ENCODE results near the gene KRT8. TPM values are rescaled to one million over a fixed set of nuclear protein-coding genes. Genes with fewer than 3 reads are reported as not detected.

KRT8 gene
- polyA plus RNA-seq, 1 donor from 2014 or later: 0.46 TPM

DNA sequence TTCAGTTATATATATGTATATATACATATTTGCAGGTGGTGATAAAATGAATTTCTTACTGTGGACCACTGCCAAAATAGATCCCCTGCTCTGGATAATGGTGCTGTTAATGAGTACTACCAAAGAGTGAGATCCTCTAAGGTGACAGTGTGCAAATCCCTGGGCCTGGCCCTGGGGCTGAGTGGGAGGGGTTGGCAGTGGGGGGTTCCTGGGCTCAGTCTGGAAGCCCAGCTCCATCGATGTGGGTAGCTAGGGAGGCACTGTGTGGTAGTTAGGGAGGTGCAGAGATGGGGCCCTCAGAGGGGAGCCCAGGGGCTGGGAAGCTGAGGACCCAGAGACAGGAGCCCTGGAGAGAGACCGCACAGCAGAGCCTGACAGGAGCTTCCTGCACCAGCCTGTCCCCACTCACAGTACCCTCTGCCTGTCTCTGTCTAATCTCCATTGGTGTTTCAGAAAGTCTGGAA lies 9.1 kb downstream of the KRT8 start:
- H3F3A ChIP-seq (ENCODE audit: insufficient read depth, low read length, poor library complexity, severe bottlenecking): no peaks in the 10 kb centered on the region
- H3K27ac ChIP-seq (ENCODE audit: low read length): no peak overlapping the region
- no peaks in the 10 kb centered on the region for H3K79me2 ChIP-seq (replicated peaks; ENCODE audit: insufficient read depth, low read length)
- H3K36me3 ChIP-seq (ENCODE audit: insufficient read depth, low read length): no peaks in the 10 kb centered on the region
- no peaks in the 10 kb centered on the region for H3K9me2 ChIP-seq (ENCODE audit: insufficient read depth, low read length)
- H3K9ac ChIP-seq (ENCODE audit: low read length): no peak overlapping the region
- H3K4me3 ChIP-seq (ENCODE audit: low read length): no peak overlapping the region
- no peaks in the 10 kb centered on the region for H3K9me3 ChIP-seq (ENCODE audit: low read length)
- H4K20me1 ChIP-seq (ENCODE audit: insufficient read depth): no peaks in the 10 kb centered on the region
- H3K4me2 ChIP-seq (ENCODE audit: low read length): no peak overlapping the region
- no peak overlapping the region for H2AFZ ChIP-seq (ENCODE audit: low read depth, low read length)
- TF ChIP-seq EP300 (conservative IDR thresholded peaks at IDR 0.05; ENCODE audit: poor library complexity, severe bottlenecking) (no peak), POLR2AphosphoS5 (IDR thresholded peaks at IDR 0.05) (no peak)
- no peaks in the 10 kb centered on the region for H3K27me3 ChIP-seq (ENCODE audit: insufficient read depth, low read depth, low read length)

DNA sequence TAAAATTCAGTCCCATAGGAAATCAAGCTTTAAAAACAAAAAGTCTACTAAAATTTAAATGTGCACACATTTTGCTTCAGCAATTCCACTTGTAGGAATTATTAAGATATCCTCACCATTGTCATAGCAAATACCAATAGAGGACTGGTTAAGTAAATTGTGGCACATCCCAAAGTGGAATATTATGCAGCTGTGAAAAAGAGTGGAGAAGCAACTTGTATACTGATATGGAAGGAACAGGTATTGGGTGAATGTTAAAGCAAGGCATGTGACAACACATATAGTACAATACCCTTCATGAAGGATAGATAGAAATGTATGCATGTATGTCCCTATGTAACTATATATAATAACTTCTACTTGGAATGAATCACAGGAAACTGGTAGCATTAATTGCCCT lies 11.9 kb downstream of the KRT8 start:
- H3F3A ChIP-seq (ENCODE audit: insufficient read depth, low read length, poor library complexity, severe bottlenecking): no peaks in the 10 kb centered on the region
- no peaks in the 10 kb centered on the region for H3K9me2 ChIP-seq (ENCODE audit: insufficient read depth, low read length)
- H3K4me3 ChIP-seq (ENCODE audit: low read length): no peak overlapping the region
- H3K27me3 ChIP-seq (ENCODE audit: insufficient read depth, low read depth, low read length): no peaks in the 10 kb centered on the region
- no peak overlapping the region for H3K4me2 ChIP-seq (ENCODE audit: low read length)
- H2AFZ ChIP-seq (ENCODE audit: low read depth, low read length): no peak overlapping the region
- H3K9me3 ChIP-seq (ENCODE audit: low read length): no peaks in the 10 kb centered on the region
- H3K9ac ChIP-seq (ENCODE audit: low read length): no peak overlapping the region
- H4K20me1 ChIP-seq (ENCODE audit: insufficient read depth): no peaks in the 10 kb centered on the region
- H3K79me2 ChIP-seq (replicated peaks; ENCODE audit: insufficient read depth, low read length): no peaks in the 10 kb centered on the region
- no peak for TF ChIP-seq TAF1 (IDR thresholded peaks at IDR 0.05; ENCODE audit: low read depth)
- no peak for TF ChIP-seq EP300 (conservative IDR thresholded peaks at IDR 0.05; ENCODE audit: poor library complexity, severe bottlenecking)
- no peak for TF ChIP-seq POLR2AphosphoS5 (IDR thresholded peaks at IDR 0.05)
- TF ChIP-seq RAD21 (conservative IDR thresholded peaks at IDR 0.05): no peak
- no peak for TF ChIP-seq CTCF (IDR thresholded peaks at IDR 0.05; ENCODE audit: poor library complexity, severe bottlenecking)
- H3K36me3 ChIP-seq (ENCODE audit: insufficient read depth, low read length): no peaks in the 10 kb centered on the region
- H3K27ac ChIP-seq (ENCODE audit: low read length): no peak overlapping the region

GRCh38 chr12:52892207-52892852 lies 12.5 kb downstream of the KRT8 start:
- Histone ChIP-seq H2AFZ (ENCODE audit: low read depth, low read length) (no peak overlapping the region), H3F3A (ENCODE audit: insufficient read depth, low read length, poor library complexity, severe bottlenecking) (no peaks in the 10 kb centered on the region), H3K9me2 (ENCODE audit: insufficient read depth, low read length) (no peaks in the 10 kb centered on the region)

More at GRCh38 chr12:52892207-52892852, 12.5 kb downstream of the KRT8 start:
- TF ChIP-seq SMC3 (conservative IDR thresholded peaks at IDR 0.05; ENCODE audit: poor library complexity) (no peak), RAD21 (conservative IDR thresholded peaks at IDR 0.05) (no peak), TAF1 (IDR thresholded peaks at IDR 0.05; ENCODE audit: low read depth) (no peak), EP300 (conservative IDR thresholded peaks at IDR 0.05; ENCODE audit: poor library complexity, severe bottlenecking) (no peak), EZH2 (IDR thresholded peaks at IDR 0.05; ENCODE audit: borderline replicate concordance, insufficient read depth, low read length, poor library complexity, severe bottlenecking) (no peak), POLR2AphosphoS5 (IDR thresholded peaks at IDR 0.05) (no peak), CTCF (IDR thresholded peaks at IDR 0.05; ENCODE audit: poor library complexity, severe bottlenecking) (no peak), MXI1 (conservative IDR thresholded peaks at IDR 0.05; ENCODE audit: poor library complexity, severe bottlenecking) (no peak)
- TF ChIP-seq, protein P1, sequence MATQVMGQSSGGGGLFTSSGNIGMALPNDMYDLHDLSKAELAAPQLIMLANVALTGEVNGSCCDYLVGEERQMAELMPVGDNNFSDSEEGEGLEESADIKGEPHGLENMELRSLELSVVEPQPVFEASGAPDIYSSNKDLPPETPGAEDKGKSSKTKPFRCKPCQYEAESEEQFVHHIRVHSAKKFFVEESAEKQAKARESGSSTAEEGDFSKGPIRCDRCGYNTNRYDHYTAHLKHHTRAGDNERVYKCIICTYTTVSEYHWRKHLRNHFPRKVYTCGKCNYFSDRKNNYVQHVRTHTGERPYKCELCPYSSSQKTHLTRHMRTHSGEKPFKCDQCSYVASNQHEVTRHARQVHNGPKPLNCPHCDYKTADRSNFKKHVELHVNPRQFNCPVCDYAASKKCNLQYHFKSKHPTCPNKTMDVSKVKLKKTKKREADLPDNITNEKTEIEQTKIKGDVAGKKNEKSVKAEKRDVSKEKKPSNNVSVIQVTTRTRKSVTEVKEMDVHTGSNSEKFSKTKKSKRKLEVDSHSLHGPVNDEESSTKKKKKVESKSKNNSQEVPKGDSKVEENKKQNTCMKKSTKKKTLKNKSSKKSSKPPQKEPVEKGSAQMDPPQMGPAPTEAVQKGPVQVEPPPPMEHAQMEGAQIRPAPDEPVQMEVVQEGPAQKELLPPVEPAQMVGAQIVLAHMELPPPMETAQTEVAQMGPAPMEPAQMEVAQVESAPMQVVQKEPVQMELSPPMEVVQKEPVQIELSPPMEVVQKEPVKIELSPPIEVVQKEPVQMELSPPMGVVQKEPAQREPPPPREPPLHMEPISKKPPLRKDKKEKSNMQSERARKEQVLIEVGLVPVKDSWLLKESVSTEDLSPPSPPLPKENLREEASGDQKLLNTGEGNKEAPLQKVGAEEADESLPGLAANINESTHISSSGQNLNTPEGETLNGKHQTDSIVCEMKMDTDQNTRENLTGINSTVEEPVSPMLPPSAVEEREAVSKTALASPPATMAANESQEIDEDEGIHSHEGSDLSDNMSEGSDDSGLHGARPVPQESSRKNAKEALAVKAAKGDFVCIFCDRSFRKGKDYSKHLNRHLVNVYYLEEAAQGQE (IDR thresholded peaks at IDR 0.05; ENCODE audit: borderline replicate concordance): no peak
- no peak overlapping the region for H3K27ac ChIP-seq (ENCODE audit: low read length)
- no peak overlapping the region for H3K4me3 ChIP-seq (ENCODE audit: low read length)
- no peaks in the 10 kb centered on the region for H4K20me1 ChIP-seq (ENCODE audit: insufficient read depth)
- no peak overlapping the region for H3K9ac ChIP-seq (ENCODE audit: low read length)
- H3K9me3 ChIP-seq (ENCODE audit: low read length): no peaks in the 10 kb centered on the region
- H3K4me2 ChIP-seq (ENCODE audit: low read length): no peak overlapping the region
- no peaks in the 10 kb centered on the region for H3K36me3 ChIP-seq (ENCODE audit: insufficient read depth, low read length)
- no peaks in the 10 kb centered on the region for H3K79me2 ChIP-seq (replicated peaks; ENCODE audit: insufficient read depth, low read length)
- no peaks in the 10 kb centered on the region for H3K27me3 ChIP-seq (ENCODE audit: insufficient read depth, low read depth, low read length)
